Activated naive CD8-positive, alpha-beta T cell treated with anti-CD3 and anti-CD28 coated beads for 36 hours (primary cell): ENCODE measurements around the gene STARD9. TPM values are rescaled to one million over a fixed set of nuclear protein-coding genes. Genes with fewer than 3 reads are reported as not detected.

Experiments used
- DNase-seq: peaks from one replicate; pipeline ENCODE4 v3.0.0; 2021
- H3K27ac Mint-ChIP-seq: one replicate; pipeline ENCODE4 v1.8.0; 2022; ENCODE audit warnings: mild to moderate bottlenecking, moderate library complexity, mixed read lengths
- H3K27me3 Mint-ChIP-seq: one replicate; pipeline ENCODE4 v1.8.0; 2022; ENCODE audit warnings: mild to moderate bottlenecking, mixed read lengths
- H3K36me3 Mint-ChIP-seq: one replicate; pipeline ENCODE4 v1.8.0; 2021; ENCODE audit warnings: mild to moderate bottlenecking, mixed read lengths
- H3K4me1 Mint-ChIP-seq: one replicate; pipeline ENCODE4 v1.8.0; 2021; ENCODE audit warnings: mixed read lengths
- H3K4me3 Mint-ChIP-seq: one replicate; pipeline ENCODE4 v1.8.0; 2022; ENCODE audit warnings: mild to moderate bottlenecking, moderate library complexity, mixed read lengths
- H3K9me3 Mint-ChIP-seq: one replicate; pipeline ENCODE4 v1.8.0; 2022; ENCODE audit warnings: mixed read lengths
- total RNA-seq, 2 experiments: library from RNA; stranded (reverse); gene quantifications; one replicate each; pipeline ENCODE4 v1.2.3, GENCODE V29; 2021

STARD9 gene
- total RNA-seq, 2 experiments from 2014 or later, result 4.2 to 4.4 TPM

- H3K9me3 Mint-ChIP-seq, result no peaks in the 10 kb centered on the region
- no peak for DNase-seq
- peaks cover 6% of the 10 kb centered on the region for H3K36me3 Mint-ChIP-seq
- peaks cover 8% of the 10 kb centered on the region for H3K4me1 Mint-ChIP-seq
- no peak overlapping the region for H3K4me3 Mint-ChIP-seq
- H3K27ac Mint-ChIP-seq, result no peak overlapping the region
- no peaks in the 10 kb centered on the region for H3K27me3 Mint-ChIP-seq
Observed at GRCh38 chr15:42732095-42732827, 156.9 kb downstream of the STARD9 start.

- Mint-ChIP-seq H3K9me3 (no peaks in the 10 kb centered on the region), H3K27me3 (no peaks in the 10 kb centered on the region), H3K36me3 (peaks cover 6% of the 10 kb centered on the region), H3K4me1 (peaks cover 13% of the 10 kb centered on the region), H3K27ac (no peak overlapping the region), H3K4me3 (no peak overlapping the region)
- DNase-seq, result no peak
Observed at GRCh38 chr15:42733027-42733426, 157.6 kb downstream of the STARD9 start.

- Mint-ChIP-seq H3K27me3 (no peaks in the 10 kb centered on the region), H3K36me3 (peaks cover 6% of the 10 kb centered on the region), H3K27ac (no peak overlapping the region), H3K4me3 (no peak overlapping the region), H3K9me3 (no peaks in the 10 kb centered on the region), H3K4me1 (peaks cover 16% of the 10 kb centered on the region)
- DNase-seq, result no peak
Observed at GRCh38 chr15:42734076-42734672, 158.8 kb downstream of the STARD9 start.

- Mint-ChIP-seq H3K27ac (no peak overlapping the region), H3K36me3 (peaks cover 6% of the 10 kb centered on the region), H3K4me1 (peaks cover 16% of the 10 kb centered on the region), H3K9me3 (no peaks in the 10 kb centered on the region), H3K4me3 (peak overlapping the region; percentile 67), H3K27me3 (no peaks in the 10 kb centered on the region)
- DNase-seq, result no peak
Observed at GRCh38 chr15:42735382-42736165, 160.2 kb downstream of the STARD9 start.

- DNase-seq, result peak; percentile 30
- peaks cover 16% of the 10 kb centered on the region for H3K4me1 Mint-ChIP-seq
- peaks cover 6% of the 10 kb centered on the region for H3K36me3 Mint-ChIP-seq
- H3K4me3 Mint-ChIP-seq, result peak overlapping the region; percentile 71
- H3K27ac Mint-ChIP-seq, result no peak overlapping the region
- H3K27me3 Mint-ChIP-seq, result no peaks in the 10 kb centered on the region
- no peaks in the 10 kb centered on the region for H3K9me3 Mint-ChIP-seq
Observed at GRCh38 chr15:42736178-42736792, 160.9 kb downstream of the STARD9 start.

GRCh38 chr15:42736793-42737528 lies 161.6 kb downstream of the STARD9 start, which contains the start of gene CDAN1:
TSS of gene CDAN1 (minus strand) at chr15:42737128. CDS start at chr15:42737102, 26 bp downstream.
- peaks cover 16% of the 10 kb centered on the region for H3K4me1 Mint-ChIP-seq
- H3K27ac Mint-ChIP-seq, result peak within 1 kb of the TSS; percentile 82
- H3K4me3 Mint-ChIP-seq, result peak within 1 kb of the TSS; percentile 80
- H3K27me3 Mint-ChIP-seq, result no peaks in the 10 kb centered on the region
- no peaks in the 10 kb centered on the region for H3K9me3 Mint-ChIP-seq
- peak; percentile 93 for DNase-seq
- H3K36me3 Mint-ChIP-seq, result peaks cover 2% of the 10 kb centered on the region

- peak overlapping the region; percentile 80 for H3K4me3 Mint-ChIP-seq
- peaks cover 2% of the 10 kb centered on the region for H3K36me3 Mint-ChIP-seq
- no peaks in the 10 kb centered on the region for H3K9me3 Mint-ChIP-seq
- DNase-seq, result no peak
- peaks cover 16% of the 10 kb centered on the region for H3K4me1 Mint-ChIP-seq
- H3K27ac Mint-ChIP-seq, result peak overlapping the region; percentile 82
- no peaks in the 10 kb centered on the region for H3K27me3 Mint-ChIP-seq
Observed at GRCh38 chr15:42737529-42738328, 162.3 kb downstream of the STARD9 start.

GRCh38 chr15:42741710-42742109 lies 166.3 kb downstream of the STARD9 start:
- no peak for DNase-seq
- Mint-ChIP-seq H3K9me3 (no peaks in the 10 kb centered on the region), H3K4me1 (peaks cover 8% of the 10 kb centered on the region), H3K36me3 (no peaks in the 10 kb centered on the region), H3K4me3 (no peak overlapping the region), H3K27me3 (no peaks in the 10 kb centered on the region), H3K27ac (no peak overlapping the region)

GRCh38 chr15:42742149-42742548 lies 166.7 kb downstream of the STARD9 start:
- no peak overlapping the region for H3K27ac Mint-ChIP-seq
- peaks cover 8% of the 10 kb centered on the region for H3K4me1 Mint-ChIP-seq
- no peak for DNase-seq
- no peaks in the 10 kb centered on the region for H3K36me3 Mint-ChIP-seq
- H3K9me3 Mint-ChIP-seq, result no peaks in the 10 kb centered on the region
- H3K27me3 Mint-ChIP-seq, result no peaks in the 10 kb centered on the region
- H3K4me3 Mint-ChIP-seq, result no peak overlapping the region

- H3K27me3 Mint-ChIP-seq, result no peaks in the 10 kb centered on the region
- H3K4me3 Mint-ChIP-seq, result no peak overlapping the region
- H3K36me3 Mint-ChIP-seq, result no peaks in the 10 kb centered on the region
- H3K4me1 Mint-ChIP-seq, result no peaks in the 10 kb centered on the region
- no peak for DNase-seq
- H3K27ac Mint-ChIP-seq, result no peak overlapping the region
- no peaks in the 10 kb centered on the region for H3K9me3 Mint-ChIP-seq
Observed at GRCh38 chr15:42744195-42744594, 168.8 kb downstream of the STARD9 start.

GRCh38 chr15:42749266-42749665 lies 173.9 kb downstream of the STARD9 start:
- Mint-ChIP-seq H3K27ac (no peak overlapping the region), H3K4me1 (no peaks in the 10 kb centered on the region), H3K4me3 (no peak overlapping the region), H3K9me3 (peaks cover 6% of the 10 kb centered on the region), H3K36me3 (peaks cover 30% of the 10 kb centered on the region), H3K27me3 (no peaks in the 10 kb centered on the region)
- no peak for DNase-seq

GRCh38 chr15:42750306-42750705 lies 174.9 kb downstream of the STARD9 start:
- DNase-seq, result no peak
- Mint-ChIP-seq H3K27ac (no peak overlapping the region), H3K36me3 (peaks cover 30% of the 10 kb centered on the region), H3K9me3 (peaks cover 6% of the 10 kb centered on the region), H3K4me1 (no peaks in the 10 kb centered on the region), H3K4me3 (no peak overlapping the region), H3K27me3 (no peaks in the 10 kb centered on the region)

GRCh38 chr15:42759093-42759492 lies 183.7 kb downstream of the STARD9 start:
- no peak overlapping the region for H3K27ac Mint-ChIP-seq
- peaks cover 19% of the 10 kb centered on the region for H3K9me3 Mint-ChIP-seq
- no peak for DNase-seq
- no peak overlapping the region for H3K4me3 Mint-ChIP-seq
- H3K4me1 Mint-ChIP-seq, result no peaks in the 10 kb centered on the region
- H3K36me3 Mint-ChIP-seq, result peaks cover 31% of the 10 kb centered on the region
- H3K27me3 Mint-ChIP-seq, result no peaks in the 10 kb centered on the region

GRCh38 chr15:42760759-42761158 lies 185.4 kb downstream of the STARD9 start:
- peaks cover 47% of the 10 kb centered on the region for H3K36me3 Mint-ChIP-seq
- H3K9me3 Mint-ChIP-seq, result peaks cover 24% of the 10 kb centered on the region
- no peak for DNase-seq
- no peaks in the 10 kb centered on the region for H3K27me3 Mint-ChIP-seq
- H3K4me1 Mint-ChIP-seq, result no peaks in the 10 kb centered on the region
- H3K4me3 Mint-ChIP-seq, result no peak overlapping the region
- no peak overlapping the region for H3K27ac Mint-ChIP-seq
